ENCODE measurements around the gene SCGB3A1.

DNA sequence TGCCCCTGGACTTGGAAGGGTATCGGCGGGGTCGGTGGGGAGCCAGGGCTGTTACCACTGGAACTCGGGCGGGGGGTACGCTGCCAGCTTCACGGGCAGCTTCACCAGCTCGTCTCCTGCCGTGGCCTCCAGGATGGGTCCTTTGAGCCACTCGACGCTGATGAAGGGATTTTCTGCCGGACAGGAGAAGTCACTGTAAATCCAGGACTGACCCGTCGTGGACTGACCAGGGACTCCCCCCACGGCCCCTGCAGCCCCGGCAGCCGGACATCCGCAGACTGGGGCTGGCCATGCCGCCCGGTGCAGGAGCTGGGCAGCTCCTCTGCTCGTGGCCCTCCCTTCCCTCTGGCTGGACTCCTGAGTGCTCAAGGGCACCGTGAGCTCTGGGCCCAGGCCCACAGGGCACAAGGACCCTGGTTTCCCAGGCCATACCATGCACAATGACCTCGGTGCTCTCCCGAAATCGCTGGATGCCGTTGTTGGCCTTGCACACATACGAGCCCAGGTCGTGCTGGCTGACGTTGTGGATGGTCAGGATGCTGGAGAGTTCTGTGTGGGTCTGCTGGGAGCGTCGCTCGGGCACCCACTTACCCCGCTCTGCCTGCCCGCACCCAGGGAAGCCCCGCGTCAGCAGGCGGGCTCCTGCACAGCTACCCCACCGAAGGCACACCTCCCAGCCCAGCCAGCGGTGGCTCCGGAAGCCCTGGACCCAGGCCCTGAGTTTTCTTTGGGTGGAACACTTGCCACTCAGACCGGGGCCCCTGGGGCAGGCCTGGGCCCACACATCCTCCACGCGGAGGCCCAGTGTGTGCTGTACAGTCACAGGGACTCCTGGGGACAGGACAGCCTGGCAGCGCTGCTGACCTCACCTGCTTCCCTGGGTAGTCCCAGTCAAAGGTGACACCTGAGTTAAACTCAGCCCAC, 37.8 kb upstream of the SCGB3A1 start:
- TF ChIP-seq, protein P1, sequence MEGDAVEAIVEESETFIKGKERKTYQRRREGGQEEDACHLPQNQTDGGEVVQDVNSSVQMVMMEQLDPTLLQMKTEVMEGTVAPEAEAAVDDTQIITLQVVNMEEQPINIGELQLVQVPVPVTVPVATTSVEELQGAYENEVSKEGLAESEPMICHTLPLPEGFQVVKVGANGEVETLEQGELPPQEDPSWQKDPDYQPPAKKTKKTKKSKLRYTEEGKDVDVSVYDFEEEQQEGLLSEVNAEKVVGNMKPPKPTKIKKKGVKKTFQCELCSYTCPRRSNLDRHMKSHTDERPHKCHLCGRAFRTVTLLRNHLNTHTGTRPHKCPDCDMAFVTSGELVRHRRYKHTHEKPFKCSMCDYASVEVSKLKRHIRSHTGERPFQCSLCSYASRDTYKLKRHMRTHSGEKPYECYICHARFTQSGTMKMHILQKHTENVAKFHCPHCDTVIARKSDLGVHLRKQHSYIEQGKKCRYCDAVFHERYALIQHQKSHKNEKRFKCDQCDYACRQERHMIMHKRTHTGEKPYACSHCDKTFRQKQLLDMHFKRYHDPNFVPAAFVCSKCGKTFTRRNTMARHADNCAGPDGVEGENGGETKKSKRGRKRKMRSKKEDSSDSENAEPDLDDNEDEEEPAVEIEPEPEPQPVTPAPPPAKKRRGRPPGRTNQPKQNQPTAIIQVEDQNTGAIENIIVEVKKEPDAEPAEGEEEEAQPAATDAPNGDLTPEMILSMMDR (IDR thresholded peaks at IDR 0.05): no peak
- TF ChIP-seq POLR2AphosphoS5 (IDR thresholded peaks at IDR 0.05): no peak
